Activated T-helper 1 cell treated with anti-CD3 and anti-CD28 coated beads, Interleukin-2, amount 50 U/mL, for 16 hours (primary cell): ENCODE measurements around the gene PLCB1.

Experiments
- DNase-seq, 2 donors: peaks; one replicate each; pipeline ENCODE4 v3.0.0-alpha.2; 2020; ENCODE audit warnings: low read depth in 1 of 2, low spot score in 1 of 2

The PLCB1 gene

GRCh38 chr20:8912096-8912495 is 780.0 kb downstream of the PLCB1 start:
- DNase-seq: no peak

- DNase-seq: no peak
These were observed 780.7 kb downstream of the PLCB1 start for GRCh38 chr20:8912731-8913130.

- DNase-seq: no peak
These were observed 781.4 kb downstream of the PLCB1 start for GRCh38 chr20:8913456-8913855.

- DNase-seq: no peak
These were observed 782.4 kb downstream of the PLCB1 start for GRCh38 chr20:8914421-8914820.

GRCh38 chr20:8917084-8917483 is 785.0 kb downstream of the PLCB1 start:
- no peak for DNase-seq

GRCh38 chr20:8918145-8918544 is 786.1 kb downstream of the PLCB1 start:
- DNase-seq: no peak

GRCh38 chr20:8924539-8924938 is 792.5 kb downstream of the PLCB1 start:
- no peak for DNase-seq

GRCh38 chr20:8930726-8931125 is 798.7 kb downstream of the PLCB1 start:
- DNase-seq: no peak

- DNase-seq: no peak
These were observed 800.4 kb downstream of the PLCB1 start for GRCh38 chr20:8932192-8933165.

- no peak for DNase-seq
These were observed 801.3 kb downstream of the PLCB1 start for GRCh38 chr20:8933381-8933807.

GRCh38 chr20:8934362-8934761 is 802.3 kb downstream of the PLCB1 start:
- DNase-seq: no peak
